ENCODE measurements around the gene SCRN1. TPM values are rescaled to one million over a fixed set of nuclear protein-coding genes. Genes with fewer than 3 reads are reported as not detected.

The SCRN1 gene
- total and polyA plus RNA-seq, 2 donors from 2014 or later, result 22.2 to 85.6 TPM

DNA sequence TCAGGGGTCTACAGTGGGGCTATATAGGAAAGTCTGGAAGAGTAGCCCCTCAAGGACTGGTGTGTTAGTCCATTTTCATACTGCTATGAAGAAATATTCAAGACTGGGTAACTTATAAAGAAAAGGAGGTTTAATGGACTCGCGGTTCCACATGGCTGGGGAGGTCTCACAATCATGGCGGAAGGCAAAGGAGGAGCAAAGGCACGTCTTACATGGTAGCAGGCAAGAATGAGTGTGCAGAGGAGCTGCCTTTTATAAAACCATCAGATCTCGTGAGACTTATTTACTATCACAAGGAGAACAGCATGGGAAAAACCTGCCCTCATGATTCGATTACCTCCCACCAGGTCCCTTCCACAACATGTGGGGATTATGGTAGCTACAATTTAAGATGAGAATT, 33.9 kb upstream of the SCRN1 start:
- TF ChIP-seq, protein P1, sequence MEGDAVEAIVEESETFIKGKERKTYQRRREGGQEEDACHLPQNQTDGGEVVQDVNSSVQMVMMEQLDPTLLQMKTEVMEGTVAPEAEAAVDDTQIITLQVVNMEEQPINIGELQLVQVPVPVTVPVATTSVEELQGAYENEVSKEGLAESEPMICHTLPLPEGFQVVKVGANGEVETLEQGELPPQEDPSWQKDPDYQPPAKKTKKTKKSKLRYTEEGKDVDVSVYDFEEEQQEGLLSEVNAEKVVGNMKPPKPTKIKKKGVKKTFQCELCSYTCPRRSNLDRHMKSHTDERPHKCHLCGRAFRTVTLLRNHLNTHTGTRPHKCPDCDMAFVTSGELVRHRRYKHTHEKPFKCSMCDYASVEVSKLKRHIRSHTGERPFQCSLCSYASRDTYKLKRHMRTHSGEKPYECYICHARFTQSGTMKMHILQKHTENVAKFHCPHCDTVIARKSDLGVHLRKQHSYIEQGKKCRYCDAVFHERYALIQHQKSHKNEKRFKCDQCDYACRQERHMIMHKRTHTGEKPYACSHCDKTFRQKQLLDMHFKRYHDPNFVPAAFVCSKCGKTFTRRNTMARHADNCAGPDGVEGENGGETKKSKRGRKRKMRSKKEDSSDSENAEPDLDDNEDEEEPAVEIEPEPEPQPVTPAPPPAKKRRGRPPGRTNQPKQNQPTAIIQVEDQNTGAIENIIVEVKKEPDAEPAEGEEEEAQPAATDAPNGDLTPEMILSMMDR (IDR thresholded peaks at IDR 0.05; ENCODE audit: borderline replicate concordance, extremely low read depth, insufficient read depth), result no peak
- FAIRE-seq (no peak), DNase-seq (no peak)
- H3K4me3 ChIP-seq (ENCODE audit: low read length in 3 of 3), result no peak overlapping the region
- H3K4me1 ChIP-seq (ENCODE audit: control insufficient read depth in 2 of 3, insufficient read depth in 2 of 3, low read depth in 1 of 3, low read length in 3 of 3), result peaks cover 0 to 11% (median 4%) of the 10 kb centered on the region in 3 donors
- no peaks in the 10 kb centered on the region for H3K36me3 ChIP-seq (ENCODE audit: control insufficient read depth in 2 of 3, insufficient read depth in 3 of 3, low read length in 3 of 3)
- H3K27ac ChIP-seq (ENCODE audit: low read depth in 2 of 2, low read length in 2 of 2), result no peak overlapping the region
- H3K9me3 ChIP-seq (ENCODE audit: control insufficient read depth in 2 of 3, insufficient read depth in 1 of 3, low read length in 3 of 3), result no peaks in the 10 kb centered on the region
- intact Hi-C loops (cut with DNase I), result no loop called here
- H3K27me3 ChIP-seq (ENCODE audit: control insufficient read depth, insufficient read depth, low read length), result no peaks in the 10 kb centered on the region
- H3K9ac ChIP-seq (ENCODE audit: low read length in 3 of 3), result no peak overlapping the region

DNA sequence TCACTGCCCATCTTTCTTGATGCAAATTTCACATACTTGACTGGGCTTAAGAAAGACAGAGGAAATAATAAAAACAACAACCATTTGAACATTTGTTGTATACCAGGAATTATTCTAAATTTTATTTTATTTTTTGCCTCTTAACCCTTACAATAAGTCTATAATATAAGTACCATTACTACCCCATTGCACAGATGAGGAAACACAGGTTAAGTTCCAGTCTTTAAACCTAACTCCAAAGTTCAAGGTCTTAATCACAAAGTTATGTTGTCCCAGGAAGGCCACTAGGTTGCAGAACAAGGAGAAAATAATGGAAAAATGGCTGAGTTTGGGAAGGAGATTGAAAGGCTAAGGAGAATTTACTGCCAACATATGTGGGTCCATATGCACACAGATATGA, 33.4 kb upstream of the SCRN1 start:
- Histone ChIP-seq H3K27ac (ENCODE audit: low read depth in 2 of 2, low read length in 2 of 2) (no peak overlapping the region), H3K27me3 (ENCODE audit: control insufficient read depth, insufficient read depth, low read length) (no peaks in the 10 kb centered on the region), H3K4me3 (ENCODE audit: low read length in 3 of 3) (no peak overlapping the region), H3K9me3 (ENCODE audit: control insufficient read depth in 2 of 3, insufficient read depth in 1 of 3, low read length in 3 of 3) (no peaks in the 10 kb centered on the region), H3K36me3 (ENCODE audit: control insufficient read depth in 2 of 3, insufficient read depth in 3 of 3, low read length in 3 of 3) (no peaks in the 10 kb centered on the region), H3K4me1 (ENCODE audit: control insufficient read depth in 2 of 3, insufficient read depth in 2 of 3, low read depth in 1 of 3, low read length in 3 of 3) (peaks cover 0 to 11% (median 4%) of the 10 kb centered on the region in 3 donors), H3K9ac (ENCODE audit: low read length in 3 of 3) (no peak overlapping the region)
- TF ChIP-seq, protein P1 (IDR thresholded peaks at IDR 0.05; ENCODE audit: borderline replicate concordance, extremely low read depth, insufficient read depth), result no peak
- no peak for FAIRE-seq
- no peak for DNase-seq
- intact Hi-C loops (cut with DNase I), result no loop called here

DNA sequence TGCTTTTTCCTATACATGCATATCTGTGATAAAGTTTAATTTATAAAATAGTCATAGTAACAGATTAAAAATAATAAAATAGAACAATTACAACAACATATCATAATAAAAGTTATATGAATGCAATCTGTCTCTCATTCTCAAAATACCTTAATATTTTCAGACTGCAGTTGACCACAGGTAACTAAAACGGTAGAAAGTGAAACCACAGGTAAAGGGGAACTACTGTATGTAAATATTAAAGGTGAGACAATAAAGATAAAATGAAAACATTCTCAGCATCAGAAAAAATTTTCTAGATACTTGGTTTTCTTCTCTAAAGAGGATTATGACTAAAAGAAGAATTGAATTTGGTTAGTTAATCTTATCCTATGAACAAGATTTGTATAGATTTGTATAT, 30.9 kb upstream of the SCRN1 start:
- no peak for FAIRE-seq
- no peaks in the 10 kb centered on the region for H3K27me3 ChIP-seq (ENCODE audit: control insufficient read depth, insufficient read depth, low read length)
- H3K36me3 ChIP-seq (ENCODE audit: control insufficient read depth in 2 of 3, insufficient read depth in 3 of 3, low read length in 3 of 3), result no peaks in the 10 kb centered on the region
- no peak for DNase-seq
- no peak overlapping the region for H3K9ac ChIP-seq (ENCODE audit: low read length in 3 of 3)
- intact Hi-C loops (cut with DNase I), result no loop called here
- no peak overlapping the region for H3K4me3 ChIP-seq (ENCODE audit: low read length in 3 of 3)
- H3K9me3 ChIP-seq (ENCODE audit: control insufficient read depth in 2 of 3, insufficient read depth in 1 of 3, low read length in 3 of 3), result no peaks in the 10 kb centered on the region
- H3K27ac ChIP-seq (ENCODE audit: low read depth in 2 of 2, low read length in 2 of 2), result no peak overlapping the region
- peaks cover 0 to 7% (median 0%) of the 10 kb centered on the region in 3 donors for H3K4me1 ChIP-seq (ENCODE audit: control insufficient read depth in 2 of 3, insufficient read depth in 2 of 3, low read depth in 1 of 3, low read length in 3 of 3)
- TF ChIP-seq, protein P1 (IDR thresholded peaks at IDR 0.05; ENCODE audit: borderline replicate concordance, extremely low read depth, insufficient read depth), result no peak

DNA sequence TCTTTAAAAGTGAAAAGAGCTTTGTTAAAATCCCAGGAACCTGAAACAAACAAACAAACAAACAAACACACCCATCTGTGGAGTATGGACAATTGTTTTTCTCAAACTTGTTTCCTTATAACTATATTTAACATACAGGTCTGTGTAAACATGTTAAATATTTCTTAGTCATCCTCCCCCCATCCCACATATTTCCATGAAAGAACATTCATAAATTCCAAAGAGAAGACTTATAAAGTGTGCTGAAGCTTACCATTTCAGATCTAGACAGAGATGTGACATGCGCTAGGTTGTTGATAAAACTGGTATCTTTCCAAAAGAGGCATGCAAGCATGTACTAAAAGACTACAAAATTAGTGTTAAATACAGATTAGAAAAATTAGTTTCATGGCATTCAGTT, 30.4 kb upstream of the SCRN1 start:
- Histone ChIP-seq H3K4me1 (ENCODE audit: control insufficient read depth in 2 of 3, insufficient read depth in 2 of 3, low read depth in 1 of 3, low read length in 3 of 3) (peaks cover 0 to 1% (median 0%) of the 10 kb centered on the region in 3 donors), H3K4me3 (ENCODE audit: low read length in 3 of 3) (no peak overlapping the region), H3K27me3 (ENCODE audit: control insufficient read depth, insufficient read depth, low read length) (no peaks in the 10 kb centered on the region), H3K27ac (ENCODE audit: low read depth in 2 of 2, low read length in 2 of 2) (no peak overlapping the region), H3K9ac (ENCODE audit: low read length in 3 of 3) (no peak overlapping the region), H3K36me3 (ENCODE audit: control insufficient read depth in 2 of 3, insufficient read depth in 3 of 3, low read length in 3 of 3) (no peaks in the 10 kb centered on the region), H3K9me3 (ENCODE audit: control insufficient read depth in 2 of 3, insufficient read depth in 1 of 3, low read length in 3 of 3) (no peaks in the 10 kb centered on the region)
- DNase-seq (no peak), FAIRE-seq (no peak)
- TF ChIP-seq, protein P1 (IDR thresholded peaks at IDR 0.05; ENCODE audit: borderline replicate concordance, extremely low read depth, insufficient read depth), result no peak
- intact Hi-C loops (cut with DNase I), result no loop called here

Data from kidney (tissue), 14 donors.